NCI-H146 treated with DMSO at 0.1 percent for 48 hours (cell line): Measurements from ENCODE around the gene HEXD.
"Not testable (repeated sequence)": the region's sequence is repeated elsewhere in the genome, so short reads cannot be mapped to it uniquely, and the experiment has no call there.

Source experiments
- DNase-seq: peaks from one replicate; lab custom pipeline; 2025; ENCODE audit not compliant: unreplicated experiment; lab: John Stamatoyannopoulos, UW

The HEXD gene

GRCh38 chr17:82457073-82457928 is 39.2 kb downstream of the HEXD start:
- no peak for DNase-seq

- peak; percentile 72 for DNase-seq
These were observed 39.7 kb downstream of the HEXD start for GRCh38 chr17:82457929-82458178.

- peak; percentile 96 for DNase-seq
These were observed 40.2 kb downstream of the HEXD start, which contains the start of gene NARF for GRCh38 chr17:82458179-82458884. TSS of gene NARF (plus strand) at chr17:82458741. CDS start at chr17:82458804, 63 bp downstream.

GRCh38 chr17:82458885-82459424 is 40.8 kb downstream of the HEXD start:
- no peak for DNase-seq

GRCh38 chr17:82459936-82460335 is 41.8 kb downstream of the HEXD start:
- not testable (repeated sequence) for DNase-seq

GRCh38 chr17:82461827-82462524 is 43.8 kb downstream of the HEXD start:
- peak; percentile 95 for DNase-seq

- DNase-seq: peak; percentile 12
These were observed 45.2 kb downstream of the HEXD start for GRCh38 chr17:82463391-82463790.

GRCh38 chr17:82463925-82464566 is 45.9 kb downstream of the HEXD start:
- no peak for DNase-seq

GRCh38 chr17:82464567-82464929 is 46.4 kb downstream of the HEXD start:
- no peak for DNase-seq

GRCh38 chr17:82465023-82465603 is 47.0 kb downstream of the HEXD start:
- no peak for DNase-seq

GRCh38 chr17:82468692-82469091 is 50.5 kb downstream of the HEXD start:
- no peak for DNase-seq

GRCh38 chr17:82470065-82470464 is 51.9 kb downstream of the HEXD start:
- no peak for DNase-seq

- DNase-seq: no peak
These were observed 56.3 kb downstream of the HEXD start for GRCh38 chr17:82474223-82475010.

- no peak for DNase-seq
These were observed 57.3 kb downstream of the HEXD start for GRCh38 chr17:82475458-82475857.

GRCh38 chr17:82477934-82478333 is 59.8 kb downstream of the HEXD start:
- DNase-seq: no peak

GRCh38 chr17:82479602-82480001 is 61.5 kb downstream of the HEXD start:
- no peak for DNase-seq

GRCh38 chr17:82480318-82480717 is 62.2 kb downstream of the HEXD start:
- DNase-seq: no peak

- DNase-seq: no peak
These were observed 65.1 kb downstream of the HEXD start for GRCh38 chr17:82483204-82483660.

GRCh38 chr17:82483836-82484235 is 65.7 kb downstream of the HEXD start:
- DNase-seq: no peak
